ENCODE measurements around the gene PDZD7. TPM values are rescaled to one million over a fixed set of nuclear protein-coding genes. Genes with fewer than 3 reads are reported as not detected.
A peak's percentile ranks its signal among the peaks of the same experiment; 100 is the strongest.

The PDZD7 gene
- total RNA-seq, 1 donor from 2014 or later = 0.29 TPM

GRCh38 chr10:101002456-101002855 is 28.5 kb downstream of the PDZD7 start:
- Mint-ChIP-seq H3K9me3 (ENCODE audit: low read depth) (no peaks in the 10 kb centered on the region), H3K27me3 (no peaks in the 10 kb centered on the region), H3K36me3 (ENCODE audit: insufficient read depth) (peaks cover 6% of the 10 kb centered on the region), H3K27ac (no peak overlapping the region), H3K4me1 (ENCODE audit: low read depth) (peaks cover 16% of the 10 kb centered on the region), H3K4me3 (ENCODE audit: low read depth) (no peak overlapping the region)
- no peak for DNase-seq (ENCODE audit: low spot score, unreplicated experiment)
- TF ChIP-seq, protein P1, sequence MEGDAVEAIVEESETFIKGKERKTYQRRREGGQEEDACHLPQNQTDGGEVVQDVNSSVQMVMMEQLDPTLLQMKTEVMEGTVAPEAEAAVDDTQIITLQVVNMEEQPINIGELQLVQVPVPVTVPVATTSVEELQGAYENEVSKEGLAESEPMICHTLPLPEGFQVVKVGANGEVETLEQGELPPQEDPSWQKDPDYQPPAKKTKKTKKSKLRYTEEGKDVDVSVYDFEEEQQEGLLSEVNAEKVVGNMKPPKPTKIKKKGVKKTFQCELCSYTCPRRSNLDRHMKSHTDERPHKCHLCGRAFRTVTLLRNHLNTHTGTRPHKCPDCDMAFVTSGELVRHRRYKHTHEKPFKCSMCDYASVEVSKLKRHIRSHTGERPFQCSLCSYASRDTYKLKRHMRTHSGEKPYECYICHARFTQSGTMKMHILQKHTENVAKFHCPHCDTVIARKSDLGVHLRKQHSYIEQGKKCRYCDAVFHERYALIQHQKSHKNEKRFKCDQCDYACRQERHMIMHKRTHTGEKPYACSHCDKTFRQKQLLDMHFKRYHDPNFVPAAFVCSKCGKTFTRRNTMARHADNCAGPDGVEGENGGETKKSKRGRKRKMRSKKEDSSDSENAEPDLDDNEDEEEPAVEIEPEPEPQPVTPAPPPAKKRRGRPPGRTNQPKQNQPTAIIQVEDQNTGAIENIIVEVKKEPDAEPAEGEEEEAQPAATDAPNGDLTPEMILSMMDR (IDR thresholded peaks at IDR 0.05; ENCODE audit: unreplicated experiment) = no peak

- H3K27me3 Mint-ChIP-seq = no peaks in the 10 kb centered on the region
- no peak overlapping the region for H3K4me3 Mint-ChIP-seq (ENCODE audit: low read depth)
- peaks cover 16% of the 10 kb centered on the region for H3K4me1 Mint-ChIP-seq (ENCODE audit: low read depth)
- H3K27ac Mint-ChIP-seq = no peak overlapping the region
- H3K36me3 Mint-ChIP-seq (ENCODE audit: insufficient read depth) = peaks cover 6% of the 10 kb centered on the region
- DNase-seq (ENCODE audit: low spot score, unreplicated experiment) = no peak
- H3K9me3 Mint-ChIP-seq (ENCODE audit: low read depth) = no peaks in the 10 kb centered on the region
- TF ChIP-seq, protein P1 (IDR thresholded peaks at IDR 0.05; ENCODE audit: unreplicated experiment) = no peak
Observed at GRCh38 chr10:101001659-101002035, 29.3 kb downstream of the PDZD7 start.

- TF ChIP-seq, protein P1 (IDR thresholded peaks at IDR 0.05; ENCODE audit: unreplicated experiment) = no peak
- DNase-seq (ENCODE audit: low spot score, unreplicated experiment) = no peak
- H3K36me3 Mint-ChIP-seq (ENCODE audit: insufficient read depth) = peaks cover 5% of the 10 kb centered on the region
- no peaks in the 10 kb centered on the region for H3K9me3 Mint-ChIP-seq (ENCODE audit: low read depth)
- H3K27ac Mint-ChIP-seq = peak overlapping the region; percentile 86
- H3K27me3 Mint-ChIP-seq = no peaks in the 10 kb centered on the region
- peak overlapping the region; percentile 75 for H3K4me3 Mint-ChIP-seq (ENCODE audit: low read depth)
- peaks cover 16% of the 10 kb centered on the region for H3K4me1 Mint-ChIP-seq (ENCODE audit: low read depth)
Observed at GRCh38 chr10:101000915-101001658, 29.8 kb downstream of the PDZD7 start.

GRCh38 chr10:101000127-101000914 is 30.6 kb downstream of the PDZD7 start:
- Mint-ChIP-seq H3K4me1 (ENCODE audit: low read depth) (peaks cover 16% of the 10 kb centered on the region), H3K4me3 (ENCODE audit: low read depth) (peak overlapping the region; percentile 75), H3K9me3 (ENCODE audit: low read depth) (no peaks in the 10 kb centered on the region), H3K27ac (peak overlapping the region; percentile 97), H3K27me3 (no peaks in the 10 kb centered on the region), H3K36me3 (ENCODE audit: insufficient read depth) (peaks cover 4% of the 10 kb centered on the region)
- TF ChIP-seq, protein P1 (IDR thresholded peaks at IDR 0.05; ENCODE audit: unreplicated experiment) = no peak
- DNase-seq (ENCODE audit: low spot score, unreplicated experiment) = no peak

DNA sequence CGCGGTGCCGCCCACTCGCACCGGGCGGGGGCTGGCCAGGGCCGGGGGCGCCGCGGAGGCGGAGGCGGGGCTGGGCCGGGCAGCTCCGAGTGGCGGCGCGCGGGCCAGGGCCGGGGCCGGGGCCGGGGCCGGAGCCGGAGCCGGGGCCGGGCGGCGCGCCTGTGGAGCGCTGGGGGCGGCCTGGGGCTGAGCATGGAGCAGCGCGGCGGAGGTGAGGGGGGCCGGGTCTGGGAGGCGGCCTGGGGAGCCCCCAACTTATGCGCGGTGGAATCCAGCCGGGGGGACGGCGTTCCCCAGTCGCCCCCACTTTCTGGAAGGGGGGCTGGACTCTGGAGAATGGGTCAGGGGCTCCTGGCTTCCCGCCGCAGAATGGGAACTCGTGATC is 31.2 kb downstream of the PDZD7 start, which contains the start of gene LZTS2:
LZTS2 (plus strand) TSS at position 67 of the 385 bp plus-strand sequence. CDS start 2,731 bp downstream, outside the sequence.
- Mint-ChIP-seq H3K9me3 (ENCODE audit: low read depth) (no peaks in the 10 kb centered on the region), H3K36me3 (ENCODE audit: insufficient read depth) (peaks cover 2% of the 10 kb centered on the region), H3K4me3 (ENCODE audit: low read depth) (peak within 1 kb of the TSS; percentile 75), H3K27ac (peak within 1 kb of the TSS; percentile 97), H3K4me1 (ENCODE audit: low read depth) (peaks cover 16% of the 10 kb centered on the region), H3K27me3 (no peaks in the 10 kb centered on the region)
- TF ChIP-seq, protein P1 (IDR thresholded peaks at IDR 0.05; ENCODE audit: unreplicated experiment) = no peak
- DNase-seq (ENCODE audit: low spot score, unreplicated experiment) = peak; percentile 46

All from progenitor cell of endocrine pancreas (in vitro differentiated cells).